Effector CD4-positive, alpha-beta T cell (primary cell): ENCODE results near the gene STARD3NL.

Experiments
- DNase-seq: peaks from one replicate; pipeline ENCODE4 v3.0.0-alpha.2; 2020

Gene STARD3NL

DNA sequence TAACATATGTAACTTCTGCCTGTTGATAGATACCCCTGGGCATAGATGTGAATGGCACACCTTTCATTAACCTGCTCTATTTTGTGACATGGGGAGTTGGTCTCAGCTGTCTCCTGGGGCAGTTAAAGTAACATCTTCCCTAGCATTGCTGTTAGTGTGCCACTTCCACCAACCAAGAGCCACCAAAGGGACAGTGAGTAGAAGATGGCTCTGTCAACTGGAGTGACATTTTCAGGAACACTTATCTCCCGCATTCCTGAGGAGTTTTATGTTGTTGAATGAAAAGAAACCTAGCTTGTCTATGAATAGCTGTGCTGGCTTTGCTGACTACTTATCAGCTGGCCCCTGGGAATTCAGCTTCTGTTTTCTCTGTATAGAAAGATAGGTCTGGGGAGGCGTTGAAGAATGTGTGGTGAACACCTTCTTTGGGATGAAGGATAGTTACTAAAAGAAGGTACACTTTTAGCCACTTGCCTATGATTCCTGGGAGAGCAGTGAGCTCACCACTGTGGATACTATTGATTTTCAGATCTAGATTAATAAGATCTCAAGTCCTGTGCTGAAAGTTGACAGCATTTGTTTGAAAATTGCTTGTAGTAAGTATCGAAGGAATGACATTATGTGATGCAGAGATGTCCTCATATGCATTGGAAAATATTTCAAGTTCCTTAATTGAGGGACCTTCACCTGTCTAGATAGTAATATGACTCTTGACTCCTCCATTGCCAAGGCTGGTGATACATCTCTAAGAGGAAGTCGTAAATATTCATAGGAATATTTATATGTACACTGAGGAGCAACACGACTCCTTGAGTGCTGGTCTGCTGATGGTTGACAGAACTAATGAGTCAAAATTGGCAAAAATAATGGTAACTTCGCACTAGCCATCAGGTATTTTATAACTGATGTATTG is 7.6 kb downstream of the STARD3NL start:
- DNase-seq: no peak

DNA sequence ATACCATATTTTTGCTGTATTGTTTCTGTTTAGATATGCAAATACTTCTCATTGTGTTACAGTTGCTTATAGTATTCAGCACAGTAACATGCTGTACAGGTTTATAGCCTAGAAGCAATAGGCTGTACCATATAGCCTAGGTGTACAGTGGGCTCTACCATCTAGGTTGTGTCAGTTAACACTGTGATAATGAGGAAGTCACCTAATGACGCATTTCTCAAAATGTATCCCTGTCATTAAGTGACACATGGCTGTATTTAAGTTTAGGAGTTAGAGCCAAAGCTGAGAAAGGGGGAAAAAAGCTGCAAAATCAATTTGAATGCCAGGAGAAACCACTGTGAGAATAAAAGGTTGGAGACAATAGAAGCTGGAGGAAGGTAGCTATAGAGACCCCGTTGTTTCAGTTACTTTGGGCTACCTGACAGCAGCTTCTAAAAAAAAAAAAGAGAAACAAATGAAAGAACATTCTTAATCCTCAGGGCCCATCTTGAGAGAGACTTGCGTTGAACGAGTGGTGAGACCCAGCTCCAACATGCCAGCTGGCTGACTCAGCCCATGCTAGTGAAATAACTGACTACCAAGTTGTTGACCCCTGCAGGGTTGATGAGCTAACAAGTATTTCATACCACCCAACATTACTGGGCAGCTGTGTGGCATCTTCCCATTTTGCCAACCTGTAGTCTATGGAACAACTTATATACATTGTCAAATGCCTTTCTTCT is 8.7 kb downstream of the STARD3NL start:
- no peak for DNase-seq

DNA sequence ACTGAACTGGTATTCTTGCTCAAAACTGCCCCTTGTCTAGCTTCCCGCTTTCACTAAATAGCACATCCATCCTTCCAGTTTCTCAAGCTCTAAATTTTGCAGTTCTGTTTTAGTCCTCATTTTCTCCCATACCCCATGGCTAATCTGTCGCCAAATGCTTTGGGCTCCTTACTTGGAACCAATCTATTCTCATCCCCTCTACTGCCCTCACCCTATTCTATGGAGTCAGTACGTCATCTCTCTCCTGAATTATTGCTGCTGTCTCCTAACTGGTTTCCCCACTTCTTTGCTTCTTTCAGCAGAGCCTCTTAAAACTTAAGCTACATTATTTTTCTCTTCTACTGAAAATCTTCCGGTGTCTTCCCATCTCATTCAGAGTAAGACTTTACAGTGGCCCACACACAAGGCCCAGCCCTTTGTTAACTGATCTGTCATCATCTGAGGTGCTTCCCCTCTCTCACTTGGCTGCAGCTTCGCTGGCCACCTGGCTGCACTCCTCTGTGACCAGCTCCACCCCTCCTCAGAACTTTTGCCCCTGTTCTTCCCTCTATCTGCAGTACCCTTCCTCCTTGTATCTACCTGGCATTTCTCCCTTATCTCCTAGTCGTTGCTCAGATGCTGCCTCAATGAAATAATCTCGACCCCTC is 9.9 kb downstream of the STARD3NL start:
- DNase-seq: no peak

DNA sequence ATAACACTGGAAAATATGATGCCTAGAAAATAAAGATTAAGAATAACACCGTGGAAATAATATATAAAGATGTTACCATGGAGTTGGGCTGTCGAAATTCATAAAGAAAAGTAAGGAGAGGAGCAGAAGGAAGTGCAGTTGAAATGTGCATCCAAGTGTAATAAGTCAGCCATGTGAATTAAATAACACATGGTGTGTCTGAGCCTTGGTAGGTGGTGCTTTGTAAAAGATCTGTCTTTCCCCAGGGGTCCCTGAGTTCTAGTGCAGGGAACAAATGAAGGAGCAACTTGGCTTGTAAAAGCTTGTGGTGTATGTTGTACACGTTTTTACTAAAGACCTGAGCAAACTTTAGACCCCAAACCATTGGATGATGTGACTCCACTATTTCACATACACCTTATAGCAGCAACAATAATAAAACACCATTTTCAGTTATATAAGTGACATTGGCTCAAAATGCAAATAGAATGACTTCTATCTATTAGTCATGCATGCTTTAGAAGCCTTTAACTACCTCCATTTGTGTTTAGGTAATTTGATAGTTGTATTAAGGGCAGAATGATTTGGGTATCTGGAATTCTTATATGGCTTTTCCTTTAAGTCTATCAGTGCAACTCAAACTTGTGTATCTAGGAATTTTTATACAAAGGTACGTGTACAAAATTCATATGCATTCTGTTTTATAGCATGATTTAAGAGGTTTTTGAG is 11.3 kb downstream of the STARD3NL start:
- DNase-seq: no peak

DNA sequence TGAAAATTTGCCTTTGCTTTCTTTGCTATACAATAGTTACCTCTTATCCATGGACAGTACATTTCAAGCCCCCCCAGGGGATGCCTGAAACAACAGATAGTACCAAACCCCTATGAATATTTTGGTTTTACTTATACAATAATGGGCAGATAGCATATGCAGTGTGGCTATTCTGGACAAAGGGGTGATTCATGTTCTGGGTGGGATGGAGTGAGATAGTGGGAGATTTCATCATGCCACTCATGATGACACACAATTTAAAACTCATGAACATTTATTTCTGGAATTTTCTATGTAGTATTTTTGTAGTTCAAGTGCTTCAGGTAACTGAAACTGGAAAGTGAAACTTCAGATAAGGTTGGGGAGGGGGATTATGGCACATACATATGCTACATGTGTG is 12.0 kb downstream of the STARD3NL start:
- no peak for DNase-seq

DNA sequence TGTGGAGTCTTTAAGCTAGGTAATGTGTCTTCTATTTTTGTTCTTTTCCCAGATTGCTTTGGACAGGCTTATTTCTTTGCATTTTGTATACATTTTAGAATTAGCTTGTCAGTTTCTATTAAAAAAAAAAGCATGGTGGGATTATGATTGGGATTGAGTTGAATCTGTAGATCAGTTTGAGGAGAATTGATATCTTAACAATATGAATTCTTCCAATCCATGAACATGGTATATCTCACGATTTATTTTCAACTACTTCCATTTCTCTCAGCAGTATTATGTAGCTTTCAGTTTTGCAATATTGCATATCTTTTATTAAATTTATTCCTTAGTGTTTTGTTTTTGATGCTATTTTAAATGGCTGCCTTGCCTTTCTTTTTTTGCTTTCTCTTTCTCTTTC is 13.7 kb downstream of the STARD3NL start:
- no peak for DNase-seq

DNA sequence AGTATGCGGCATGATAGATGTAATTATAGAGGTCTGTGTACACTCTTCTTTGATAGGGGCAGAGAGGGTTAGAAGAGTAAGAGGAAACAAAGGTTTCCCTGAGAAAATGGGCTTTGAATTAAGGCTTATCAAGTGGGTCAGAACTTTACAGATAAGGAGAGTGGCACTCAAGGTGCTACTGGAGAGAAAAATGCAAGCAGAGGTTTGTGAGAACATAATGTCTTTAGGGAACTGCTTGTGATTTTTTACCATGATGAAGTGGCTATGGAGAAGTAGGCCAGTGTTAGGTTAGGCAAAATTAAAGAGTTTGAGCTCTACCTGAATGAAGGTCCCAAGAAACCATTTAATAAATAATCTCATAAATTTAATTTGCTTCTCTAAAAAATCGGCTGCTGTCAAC is 14.3 kb downstream of the STARD3NL start:
- no peak for DNase-seq

DNA sequence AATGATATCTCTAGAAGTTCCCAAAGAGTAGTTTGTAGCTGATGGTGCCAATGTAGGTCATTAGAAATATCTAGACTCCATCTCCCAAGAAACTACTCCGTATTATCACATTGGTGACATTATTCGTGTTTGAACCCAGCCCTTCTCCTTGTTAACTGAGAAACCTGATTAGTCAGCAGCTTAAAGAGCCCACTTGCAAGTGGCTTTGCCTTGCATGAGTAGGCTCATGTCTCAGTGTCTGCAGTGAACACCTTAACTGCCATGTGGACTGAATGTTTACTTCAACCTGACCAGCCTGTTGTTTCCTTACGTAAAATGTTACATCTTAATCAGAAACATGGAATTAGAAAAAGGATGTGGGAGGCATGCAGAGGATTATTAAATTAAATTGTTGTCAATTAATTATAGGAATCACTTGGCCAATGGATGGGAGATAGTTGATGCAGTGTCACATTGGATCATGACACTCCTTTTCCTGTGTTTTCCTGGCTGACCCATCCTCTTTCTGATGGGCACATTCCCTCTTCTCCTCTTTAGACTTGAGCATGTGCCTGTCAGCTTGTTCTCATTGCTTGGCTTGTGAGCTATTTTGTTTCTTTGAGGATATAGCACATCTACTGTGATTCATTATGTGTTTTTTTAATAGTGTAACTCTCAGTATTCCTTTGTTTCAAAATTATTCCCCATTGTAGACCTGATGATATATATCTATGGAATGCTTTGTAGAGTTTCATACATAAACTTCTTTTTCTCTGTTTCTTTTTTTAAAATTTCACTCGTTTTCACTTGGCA is 18.0 kb downstream of the STARD3NL start:
- no peak for DNase-seq

DNA sequence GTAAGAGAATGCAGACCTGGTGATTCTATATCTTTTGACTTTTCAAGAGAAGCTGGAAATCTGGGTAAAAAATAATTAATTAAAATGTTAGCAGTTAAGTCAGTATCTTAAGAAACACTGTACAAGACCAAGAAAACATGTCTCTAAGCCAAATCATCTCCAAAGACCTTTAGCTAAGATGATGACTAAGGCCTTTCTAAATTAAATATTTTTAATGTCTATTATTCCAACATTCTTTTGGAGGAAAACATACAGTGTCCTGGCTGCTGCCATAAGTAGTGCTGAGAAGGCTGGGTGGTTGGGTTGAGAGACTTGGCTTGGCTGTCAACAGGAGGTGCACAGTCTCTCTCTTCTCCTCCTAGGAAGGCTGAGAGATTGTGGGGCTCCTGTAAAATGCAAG is 20.3 kb downstream of the STARD3NL start:
- DNase-seq: no peak

DNA sequence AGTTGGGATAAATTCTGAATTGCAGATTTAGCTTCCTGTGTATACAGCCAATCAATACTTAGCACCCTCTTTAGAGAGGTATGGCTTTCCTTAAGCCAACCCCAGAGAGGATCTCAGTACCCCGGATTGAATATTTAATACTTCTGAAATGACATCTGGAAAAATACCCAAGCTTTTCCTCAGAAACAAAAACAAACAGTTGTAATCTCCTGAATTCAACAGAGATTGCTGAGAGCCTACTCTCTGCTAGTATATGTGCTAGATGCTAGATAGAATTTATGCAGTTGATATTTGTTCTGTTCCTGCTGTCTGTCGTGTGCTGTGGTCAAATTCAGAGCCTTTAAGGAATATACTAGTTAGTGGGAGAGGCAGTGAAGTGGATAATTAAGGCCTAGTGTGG is 21.1 kb downstream of the STARD3NL start:
- no peak for DNase-seq

DNA sequence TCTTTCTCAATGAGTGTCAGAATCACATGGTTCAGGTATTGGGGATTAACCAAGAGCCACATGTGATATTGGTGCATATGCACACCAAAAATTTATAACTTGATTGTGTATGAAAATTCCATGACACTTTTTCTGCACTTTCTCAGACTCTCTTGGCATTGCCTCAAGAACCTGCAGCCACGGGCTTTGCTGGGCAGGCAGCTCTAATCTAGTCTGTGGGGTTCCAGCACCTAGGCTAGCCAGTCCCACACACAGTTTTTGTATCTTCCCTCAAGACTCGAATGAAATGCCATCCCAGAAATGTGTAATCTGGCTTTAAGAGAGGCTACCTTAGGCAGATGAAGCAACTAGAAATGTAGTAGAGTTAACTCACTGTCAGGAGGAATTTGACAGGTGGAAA is 21.7 kb downstream of the STARD3NL start:
- DNase-seq: no peak

DNA sequence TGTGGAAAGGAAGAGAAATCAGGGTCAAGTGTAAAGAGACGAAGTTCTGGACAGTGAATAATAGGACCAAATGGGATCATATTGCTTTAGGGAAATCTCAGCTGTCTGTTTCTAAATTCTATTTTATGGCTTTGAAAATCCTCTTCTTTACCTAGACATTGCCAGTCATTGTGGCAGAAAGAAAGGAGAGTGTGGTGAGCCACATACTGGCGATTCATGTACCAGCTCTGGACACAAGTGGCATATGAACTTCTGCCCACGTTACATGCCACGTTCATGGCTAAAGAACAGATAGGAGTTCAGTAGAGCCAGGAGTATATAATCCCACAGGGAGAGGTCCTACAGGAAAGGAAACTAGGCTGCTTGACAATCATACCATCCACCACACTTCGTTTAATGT is 28.0 kb downstream of the STARD3NL start:
- no peak for DNase-seq

DNA sequence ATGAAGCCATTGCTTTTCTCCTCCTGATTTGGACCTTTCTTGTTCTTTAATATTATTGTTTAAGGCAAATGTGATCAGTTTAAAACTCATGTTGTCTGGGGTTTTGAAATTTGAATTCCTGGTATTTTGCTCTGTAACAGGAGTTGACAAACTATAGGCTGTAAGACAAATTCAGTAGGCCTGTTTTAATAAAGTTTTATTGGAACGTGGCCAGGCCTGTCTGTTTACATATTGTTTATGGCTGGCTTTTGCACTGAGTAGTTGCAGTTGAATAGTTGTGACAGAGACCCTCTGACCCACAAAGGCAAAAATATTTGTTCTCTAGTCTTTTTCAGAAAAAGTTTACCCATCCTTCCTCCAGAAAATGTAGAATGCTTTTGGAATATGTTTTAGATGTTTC is 29.8 kb downstream of the STARD3NL start:
- DNase-seq: no peak

DNA sequence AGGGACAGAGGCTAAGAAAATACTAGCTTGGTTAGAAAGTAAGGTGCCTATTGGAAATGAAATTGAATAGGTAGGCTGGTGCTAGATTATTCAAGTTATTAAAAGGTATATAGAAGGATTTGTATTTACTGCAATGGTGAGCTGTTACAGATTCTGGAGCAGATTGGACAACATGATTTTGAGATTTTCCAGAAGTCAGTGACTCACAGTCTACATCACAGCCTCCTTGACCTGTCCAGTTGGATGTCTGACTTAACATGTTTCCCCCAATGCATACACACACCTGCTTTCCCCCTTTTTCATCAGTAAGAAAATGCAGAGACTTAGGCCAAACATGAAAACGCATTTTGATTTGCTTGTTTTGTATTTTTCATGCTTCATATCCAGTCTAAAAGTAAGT is 33.4 kb downstream of the STARD3NL start:
- no peak for DNase-seq

DNA sequence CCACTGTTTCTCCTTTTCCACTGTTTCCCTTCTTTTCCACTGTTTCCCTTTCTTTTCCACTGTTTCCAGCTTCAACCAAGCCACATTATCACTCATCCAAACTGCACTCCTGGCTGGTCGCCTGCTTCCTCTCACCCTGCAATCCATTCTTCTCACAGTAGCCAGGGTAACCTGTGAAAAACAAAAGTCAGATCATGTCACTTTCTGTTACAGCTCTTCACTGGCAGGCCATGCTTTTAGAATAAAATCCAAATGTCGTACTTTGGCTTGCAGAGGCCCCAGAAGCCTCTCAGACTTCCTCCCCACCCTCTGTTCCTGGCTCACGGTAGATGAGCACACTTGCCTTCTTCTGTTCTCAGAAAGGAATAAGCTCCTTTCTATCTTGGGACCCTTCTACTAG is 33.9 kb downstream of the STARD3NL start:
- DNase-seq: no peak

DNA sequence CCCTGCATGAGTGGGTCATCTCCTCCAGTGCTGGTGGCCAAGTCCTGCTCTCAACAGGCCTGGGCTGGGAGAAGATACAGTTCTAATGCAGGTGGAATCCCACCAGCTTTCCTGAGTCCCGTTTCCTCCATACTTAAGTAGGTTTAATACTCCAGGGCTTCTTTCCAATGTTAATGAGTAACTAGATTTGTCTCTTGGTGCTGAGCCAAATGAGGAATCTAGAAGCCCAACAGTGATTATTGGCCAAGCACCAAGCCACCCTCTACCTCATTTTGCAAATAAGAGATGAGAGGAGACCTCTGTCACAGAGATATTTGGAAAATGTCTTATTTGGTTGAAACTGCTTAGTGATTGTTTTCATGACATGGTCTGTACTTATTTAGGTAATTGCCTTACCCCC is 37.1 kb downstream of the STARD3NL start:
- DNase-seq: no peak

DNA sequence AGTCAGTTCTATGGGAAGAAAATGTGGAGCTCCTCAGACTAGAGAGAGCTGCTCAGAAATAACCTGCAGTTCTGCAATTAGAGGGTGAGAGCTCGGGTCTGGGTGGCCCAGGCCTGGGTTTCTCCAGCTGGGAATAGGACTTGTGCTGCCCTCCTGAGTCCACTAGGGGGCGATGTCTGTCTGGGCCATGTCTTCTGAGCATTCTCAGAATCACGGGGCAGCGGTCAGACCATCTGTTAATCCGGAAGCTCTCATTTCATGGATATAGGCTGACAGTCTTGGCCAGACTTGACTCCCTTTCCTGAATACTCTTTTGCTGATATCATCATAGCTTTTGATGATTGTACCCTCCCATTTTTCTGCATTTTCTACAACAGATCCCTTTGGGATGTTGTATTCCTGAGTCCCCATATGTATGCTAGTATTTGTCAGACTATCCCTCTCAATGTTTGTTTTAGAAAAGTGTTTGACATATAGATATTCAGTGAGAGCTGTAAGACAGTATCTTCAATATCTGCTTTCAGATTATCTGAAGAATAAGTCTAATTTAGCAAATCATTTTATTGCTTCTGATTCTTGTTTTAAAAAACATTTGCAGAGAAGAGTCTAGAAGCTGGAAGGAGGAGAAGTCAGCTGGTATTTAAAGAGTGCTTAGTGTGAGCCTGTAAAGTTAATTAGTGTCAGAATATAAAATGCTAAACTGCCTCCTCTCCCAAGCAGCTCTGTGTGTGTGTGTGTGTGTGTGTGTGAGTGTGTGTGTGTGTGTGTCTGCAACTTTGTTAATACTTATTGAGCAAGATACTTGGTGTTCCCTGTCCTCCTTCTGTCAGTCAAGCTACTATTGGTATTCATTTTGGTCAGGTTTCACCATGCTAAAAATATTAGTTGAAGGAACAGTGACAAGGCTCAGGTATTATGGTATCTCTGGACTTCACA is 38.0 kb downstream of the STARD3NL start:
- DNase-seq: peak; percentile 68

DNA sequence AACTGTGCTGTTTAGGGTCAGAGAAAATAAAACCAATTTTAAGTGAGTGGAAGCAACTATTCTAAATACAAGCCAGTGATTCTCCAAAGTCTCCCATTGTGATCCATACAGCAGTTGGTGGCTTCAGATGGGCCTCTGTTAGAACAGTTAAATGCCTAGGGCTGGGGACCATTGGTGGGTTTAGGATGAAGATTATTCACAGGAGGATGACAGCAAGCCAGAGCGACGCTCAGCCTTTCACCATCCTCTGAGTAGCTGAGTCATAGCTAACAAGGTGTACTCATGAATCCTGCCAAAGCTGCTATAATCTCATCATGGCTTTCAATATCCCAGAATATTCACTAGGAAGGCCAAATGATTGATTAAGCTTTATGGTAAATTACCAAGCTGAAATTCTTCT is 39.6 kb downstream of the STARD3NL start:
- no peak for DNase-seq

DNA sequence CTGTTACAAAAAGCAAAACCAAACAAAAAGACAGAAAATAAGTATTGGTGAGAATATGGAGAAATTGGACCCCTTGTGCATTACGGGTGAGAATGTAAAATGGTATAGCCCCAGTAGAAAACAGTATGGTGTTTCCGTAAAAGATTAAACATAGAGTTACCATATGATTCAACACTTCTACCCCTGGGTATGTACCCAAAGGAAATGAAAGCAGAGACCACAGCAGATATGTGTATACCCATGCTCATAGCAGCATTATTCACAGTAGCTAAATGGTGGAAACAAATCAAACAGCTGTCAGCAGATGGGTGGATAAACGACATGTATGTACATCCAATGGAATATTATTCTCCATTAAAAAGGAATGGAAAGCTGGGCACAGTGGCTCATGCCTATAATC is 42.4 kb downstream of the STARD3NL start:
- DNase-seq: no peak

DNA sequence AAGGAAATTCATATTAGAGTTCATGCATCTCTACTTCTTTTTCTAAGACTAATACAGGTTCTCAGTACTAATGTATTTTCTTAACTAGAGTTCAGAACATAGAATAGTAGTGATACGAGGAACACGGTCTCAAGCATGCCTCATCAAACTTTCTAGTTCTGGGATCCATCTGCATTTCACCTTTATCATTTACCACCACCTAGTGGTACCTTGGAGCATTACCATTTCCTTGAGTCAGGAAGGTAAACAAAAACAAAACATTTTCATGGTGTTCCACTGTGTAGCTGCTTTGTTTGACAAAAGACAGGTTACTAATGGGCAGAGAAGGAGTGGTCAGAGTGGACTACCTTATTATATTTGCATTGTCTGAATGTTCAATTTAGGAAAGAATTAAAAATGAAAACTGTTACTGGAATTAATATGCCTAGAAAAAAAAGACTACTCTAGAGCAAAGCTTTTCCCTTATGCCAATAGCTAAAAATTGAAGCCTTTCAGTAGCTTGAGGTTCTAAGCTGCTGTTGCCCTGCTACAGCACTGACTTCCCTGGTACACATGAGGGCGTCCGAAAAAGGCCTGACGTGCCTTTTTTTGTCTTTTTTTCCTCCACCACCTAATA is 44.5 kb downstream of the STARD3NL start:
- DNase-seq: peak; percentile 28

DNA sequence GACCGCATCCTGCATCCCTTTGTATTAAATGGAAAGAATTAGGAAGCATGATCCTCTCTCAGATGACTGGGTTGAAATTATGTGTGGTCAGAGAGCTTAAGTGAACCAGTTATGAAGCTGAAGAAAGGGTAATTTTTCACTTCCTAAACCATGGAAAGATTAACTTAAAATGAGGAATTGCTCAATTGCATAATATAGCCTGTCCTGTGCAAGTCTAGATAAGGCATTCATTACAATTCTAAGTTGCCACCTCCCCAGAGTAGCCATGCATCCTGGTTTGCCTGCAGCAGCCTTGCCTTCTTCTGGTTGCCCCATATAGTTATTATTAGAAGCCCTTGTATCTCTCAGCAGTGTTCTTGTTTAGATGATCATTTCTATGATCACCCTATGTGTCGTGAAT is 45.3 kb downstream of the STARD3NL start:
- no peak for DNase-seq
